IPS-15b (cell line): ENCODE results near the gene RBM6.

Experiments used
- H3K27me3 ChIP-seq: one replicate; pipeline ENCODE4 v1.6.1; 2013; ENCODE audit warnings: low read length; ENCODE audit not compliant: control insufficient read depth, insufficient read depth
- H3K36me3 ChIP-seq: one replicate; pipeline ENCODE4 v1.6.1; 2013; ENCODE audit warnings: low read length; ENCODE audit not compliant: control insufficient read depth, insufficient read depth
- H3K4me1 ChIP-seq: one replicate; pipeline ENCODE4 v1.6.1; 2013; ENCODE audit warnings: mild to moderate bottlenecking, low read length; ENCODE audit not compliant: control insufficient read depth, insufficient read depth
- H3K4me3 ChIP-seq: one replicate; pipeline ENCODE4 v1.5.1; 2013; ENCODE audit warnings: low read depth, low read length
- H3K9ac ChIP-seq: one replicate; pipeline ENCODE4 v1.6.1; 2013; ENCODE audit warnings: low read depth, mild to moderate bottlenecking, low read length
- H3K9me3 ChIP-seq: one replicate; pipeline ENCODE4 v1.6.1; 2013; ENCODE audit warnings: mild to moderate bottlenecking, low read length; ENCODE audit not compliant: control insufficient read depth, insufficient read depth

Gene RBM6

GRCh38 chr3:49955636-49956035 is 15.7 kb downstream of the RBM6 start:
- Histone ChIP-seq H3K4me1 (no peaks in the 10 kb centered on the region), H3K9ac (no peak overlapping the region), H3K4me3 (no peak overlapping the region), H3K36me3 (no peaks in the 10 kb centered on the region), H3K9me3 (no peaks in the 10 kb centered on the region), H3K27me3 (no peaks in the 10 kb centered on the region)

- no peaks in the 10 kb centered on the region for H3K9me3 ChIP-seq
- H3K4me1 ChIP-seq: no peaks in the 10 kb centered on the region
- H3K4me3 ChIP-seq: no peak overlapping the region
- H3K27me3 ChIP-seq: no peaks in the 10 kb centered on the region
- no peak overlapping the region for H3K9ac ChIP-seq
- peaks cover 4% of the 10 kb centered on the region for H3K36me3 ChIP-seq
These were observed 26.4 kb downstream of the RBM6 start for GRCh38 chr3:49966233-49966942.

- H3K9ac ChIP-seq: no peak overlapping the region
- peaks cover 4% of the 10 kb centered on the region for H3K36me3 ChIP-seq
These were observed 27.3 kb downstream of the RBM6 start for GRCh38 chr3:49967291-49967690.

GRCh38 chr3:49968346-49968745 is 28.4 kb downstream of the RBM6 start:
- H3K36me3 ChIP-seq: peaks cover 11% of the 10 kb centered on the region
- no peaks in the 10 kb centered on the region for H3K27me3 ChIP-seq
- H3K9ac ChIP-seq: no peak overlapping the region
- H3K4me3 ChIP-seq: no peak overlapping the region
- H3K9me3 ChIP-seq: no peaks in the 10 kb centered on the region
- no peaks in the 10 kb centered on the region for H3K4me1 ChIP-seq

More at GRCh38 chr3:49967291-49967690, 27.3 kb downstream of the RBM6 start:
- Histone ChIP-seq H3K4me3 (no peak overlapping the region), H3K4me1 (no peaks in the 10 kb centered on the region), H3K27me3 (no peaks in the 10 kb centered on the region), H3K9me3 (no peaks in the 10 kb centered on the region)

- peaks cover 12% of the 10 kb centered on the region for H3K36me3 ChIP-seq
- no peaks in the 10 kb centered on the region for H3K4me1 ChIP-seq
- no peaks in the 10 kb centered on the region for H3K27me3 ChIP-seq
- H3K4me3 ChIP-seq: no peak overlapping the region
- H3K9ac ChIP-seq: no peak overlapping the region
- no peaks in the 10 kb centered on the region for H3K9me3 ChIP-seq
These were observed 32.7 kb downstream of the RBM6 start for GRCh38 chr3:49972656-49973055.

- Histone ChIP-seq H3K9me3 (no peaks in the 10 kb centered on the region), H3K36me3 (peaks cover 8% of the 10 kb centered on the region), H3K4me3 (no peak overlapping the region), H3K27me3 (no peaks in the 10 kb centered on the region), H3K9ac (no peak overlapping the region), H3K4me1 (no peaks in the 10 kb centered on the region)
These were observed 37.0 kb downstream of the RBM6 start for GRCh38 chr3:49976942-49977341.

GRCh38 chr3:49984394-49984793 is 44.4 kb downstream of the RBM6 start:
- H3K36me3 ChIP-seq: peaks cover 3% of the 10 kb centered on the region
- H3K4me3 ChIP-seq: no peak overlapping the region
- no peaks in the 10 kb centered on the region for H3K27me3 ChIP-seq
- H3K9me3 ChIP-seq: no peaks in the 10 kb centered on the region
- H3K4me1 ChIP-seq: no peaks in the 10 kb centered on the region
- no peak overlapping the region for H3K9ac ChIP-seq

- no peak overlapping the region for H3K4me3 ChIP-seq
- H3K4me1 ChIP-seq: peaks cover 12% of the 10 kb centered on the region
- no peak overlapping the region for H3K9ac ChIP-seq
- no peaks in the 10 kb centered on the region for H3K27me3 ChIP-seq
- no peaks in the 10 kb centered on the region for H3K36me3 ChIP-seq
- H3K9me3 ChIP-seq: no peaks in the 10 kb centered on the region
These were observed 52.4 kb downstream of the RBM6 start for GRCh38 chr3:49992326-49992725.

GRCh38 chr3:49994476-49994875 is 54.5 kb downstream of the RBM6 start:
- H3K4me3 ChIP-seq: no peak overlapping the region
- no peak overlapping the region for H3K9ac ChIP-seq
- no peaks in the 10 kb centered on the region for H3K36me3 ChIP-seq
- no peaks in the 10 kb centered on the region for H3K9me3 ChIP-seq
- no peaks in the 10 kb centered on the region for H3K27me3 ChIP-seq
- H3K4me1 ChIP-seq: peaks cover 17% of the 10 kb centered on the region

- Histone ChIP-seq H3K9ac (no peak overlapping the region), H3K36me3 (no peaks in the 10 kb centered on the region), H3K9me3 (no peaks in the 10 kb centered on the region), H3K27me3 (no peaks in the 10 kb centered on the region), H3K4me3 (no peak overlapping the region), H3K4me1 (peaks cover 17% of the 10 kb centered on the region)
These were observed 56.1 kb downstream of the RBM6 start for GRCh38 chr3:49996016-49996415.

- Histone ChIP-seq H3K4me3 (no peak overlapping the region), H3K4me1 (peaks cover 17% of the 10 kb centered on the region), H3K27me3 (no peaks in the 10 kb centered on the region), H3K36me3 (no peaks in the 10 kb centered on the region), H3K9ac (no peak overlapping the region), H3K9me3 (no peaks in the 10 kb centered on the region)
These were observed 57.9 kb downstream of the RBM6 start for GRCh38 chr3:49997862-49998261.

GRCh38 chr3:49998326-49998725 is 58.4 kb downstream of the RBM6 start:
- H3K9ac ChIP-seq: no peak overlapping the region
- H3K9me3 ChIP-seq: no peaks in the 10 kb centered on the region
- H3K36me3 ChIP-seq: no peaks in the 10 kb centered on the region
- no peak overlapping the region for H3K4me3 ChIP-seq
- H3K27me3 ChIP-seq: no peaks in the 10 kb centered on the region
- H3K4me1 ChIP-seq: peaks cover 18% of the 10 kb centered on the region
